Upper lobe of left lung (tissue), 4 donors: Measurements from ENCODE around the gene MPP4.

Experiments
- POLR2A ChIP-seq, 4 donors: fragments of 450-650 bp; IDR thresholded peaks; one replicate each; pipeline ENCODE4 v1.5.1; 2016 to 2017; ENCODE audit warnings: antibody characterized with exemption in 4 of 4, mild to moderate bottlenecking in 2 of 4
- TF ChIP-seq, protein P1 (sequence below), 6 experiments: fragments of 450-650 bp in 4 of 6; fragments of 200-600 bp in 2 of 6; sonication (generic) in 2 of 6; IDR thresholded peaks; one replicate each; pipeline ENCODE4 v1.5.1; 2016 to 2019; ENCODE audit warnings: antibody characterized with exemption in 6 of 6

DNA sequence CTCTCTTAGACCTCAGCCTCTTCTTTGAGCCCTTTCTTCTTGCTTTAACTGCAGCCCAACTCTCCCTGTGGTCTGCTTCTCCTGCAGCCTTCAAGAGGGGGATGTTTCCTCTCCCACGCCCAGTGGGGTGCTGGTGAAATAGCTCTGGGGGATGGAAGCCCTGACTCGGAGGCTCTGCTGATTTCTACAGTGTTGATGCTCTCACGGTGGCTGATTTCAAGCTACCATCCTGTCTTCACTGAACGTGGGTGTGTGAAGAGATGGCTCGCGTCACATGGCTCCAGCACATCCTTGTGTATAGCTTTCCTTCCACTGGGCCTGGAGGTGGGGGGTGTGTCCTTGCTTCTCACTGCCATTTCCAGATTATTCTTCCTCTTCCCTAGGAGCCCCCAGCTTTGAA is 20.0 kb downstream of the MPP4 start:
- TF ChIP-seq, protein P1, sequence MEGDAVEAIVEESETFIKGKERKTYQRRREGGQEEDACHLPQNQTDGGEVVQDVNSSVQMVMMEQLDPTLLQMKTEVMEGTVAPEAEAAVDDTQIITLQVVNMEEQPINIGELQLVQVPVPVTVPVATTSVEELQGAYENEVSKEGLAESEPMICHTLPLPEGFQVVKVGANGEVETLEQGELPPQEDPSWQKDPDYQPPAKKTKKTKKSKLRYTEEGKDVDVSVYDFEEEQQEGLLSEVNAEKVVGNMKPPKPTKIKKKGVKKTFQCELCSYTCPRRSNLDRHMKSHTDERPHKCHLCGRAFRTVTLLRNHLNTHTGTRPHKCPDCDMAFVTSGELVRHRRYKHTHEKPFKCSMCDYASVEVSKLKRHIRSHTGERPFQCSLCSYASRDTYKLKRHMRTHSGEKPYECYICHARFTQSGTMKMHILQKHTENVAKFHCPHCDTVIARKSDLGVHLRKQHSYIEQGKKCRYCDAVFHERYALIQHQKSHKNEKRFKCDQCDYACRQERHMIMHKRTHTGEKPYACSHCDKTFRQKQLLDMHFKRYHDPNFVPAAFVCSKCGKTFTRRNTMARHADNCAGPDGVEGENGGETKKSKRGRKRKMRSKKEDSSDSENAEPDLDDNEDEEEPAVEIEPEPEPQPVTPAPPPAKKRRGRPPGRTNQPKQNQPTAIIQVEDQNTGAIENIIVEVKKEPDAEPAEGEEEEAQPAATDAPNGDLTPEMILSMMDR (IDR thresholded peaks at IDR 0.05) = no peak
- TF ChIP-seq POLR2A (IDR thresholded peaks at IDR 0.05) = no peak
